ENCODE measurements around the gene BIRC3.
A peak's percentile ranks its signal among the peaks of the same experiment; 100 is the strongest.
"Not testable (repeated sequence)": the region's sequence is repeated elsewhere in the genome, so short reads cannot be mapped to it uniquely, and the experiment has no call there.

BIRC3 gene

DNA sequence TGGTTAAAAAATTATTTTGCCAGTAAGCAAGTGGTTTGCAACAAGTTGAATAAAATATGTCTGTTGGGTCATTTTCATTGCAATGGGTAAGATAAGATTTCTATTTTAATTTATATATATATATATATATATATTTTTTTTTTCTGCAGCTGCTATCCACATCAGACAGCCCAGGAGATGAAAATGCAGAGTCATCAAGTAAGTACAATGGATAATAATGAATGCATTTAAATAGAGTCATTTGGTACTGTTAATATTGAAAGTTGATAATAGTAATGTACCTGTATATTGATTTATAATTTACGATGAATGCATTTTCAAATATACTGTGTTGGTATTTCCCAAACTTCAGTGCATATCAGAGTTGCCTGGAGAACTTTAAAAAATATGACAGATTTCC lies 11.5 kb downstream of the BIRC3 start:
- H3K36me3 ChIP-seq (ENCODE audit: control insufficient read depth in 2 of 2, insufficient read depth in 2 of 2, low read length in 2 of 2): peaks cover 12 to 39% of the 10 kb centered on the region in 2 donors
- H3K27me3 ChIP-seq (ENCODE audit: control insufficient read depth in 1 of 2, insufficient read depth in 2 of 2, low read length in 2 of 2): no peaks in the 10 kb centered on the region
- H3K27ac ChIP-seq (ENCODE audit: low read length): no peak overlapping the region
- H3K9me3 ChIP-seq (ENCODE audit: control insufficient read depth in 2 of 2, low read length in 2 of 2): no peaks in the 10 kb centered on the region
- no peak overlapping the region for H3K4me3 ChIP-seq (ENCODE audit: low read length in 2 of 2)
- H3K4me1 ChIP-seq (ENCODE audit: control insufficient read depth, insufficient read depth, low read length): no peaks in the 10 kb centered on the region
- no peak overlapping the region for H3K9ac ChIP-seq (ENCODE audit: low read length in 2 of 2)

DNA sequence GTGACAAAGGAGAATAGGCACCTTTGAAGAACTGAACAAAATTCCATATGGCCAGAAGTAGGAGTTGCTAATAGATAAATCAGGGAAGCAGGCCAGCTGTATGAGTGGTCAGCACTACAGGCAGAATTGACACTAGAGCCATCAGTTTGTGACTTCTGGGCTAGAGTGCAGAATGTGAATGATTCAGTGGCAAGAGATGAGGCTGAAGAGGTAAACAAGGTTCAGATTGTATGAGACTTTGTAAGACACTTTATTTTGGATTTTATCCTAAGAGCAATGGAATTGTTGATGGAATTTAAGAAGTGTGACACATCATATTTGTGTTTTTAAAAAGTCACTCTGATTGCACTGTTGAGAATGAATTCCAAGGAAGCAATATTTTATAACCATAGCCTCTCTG lies 12.9 kb downstream of the BIRC3 start:
- Histone ChIP-seq H3K27ac (ENCODE audit: low read length) (no peak overlapping the region), H3K36me3 (ENCODE audit: control insufficient read depth in 2 of 2, insufficient read depth in 2 of 2, low read length in 2 of 2) (peaks cover 12 to 39% of the 10 kb centered on the region in 2 donors)

DNA sequence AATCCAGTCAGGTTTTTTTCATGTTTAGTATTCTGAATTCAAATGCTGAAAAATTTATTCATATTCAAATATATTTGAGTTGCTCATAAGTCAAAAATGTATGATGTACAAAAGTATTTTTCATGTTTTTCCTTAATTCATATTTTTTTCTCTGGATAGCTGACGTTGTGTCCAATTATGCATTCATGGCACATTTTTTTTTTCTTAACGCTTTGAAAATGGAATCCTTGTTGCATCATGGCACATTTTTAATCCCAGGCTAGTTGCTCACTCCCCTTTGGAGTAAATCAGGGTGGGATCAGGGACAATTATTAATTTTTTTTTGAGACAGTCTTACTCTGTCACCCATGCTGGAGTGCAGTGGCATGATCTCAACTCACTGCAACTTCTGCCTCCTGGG lies 14.1 kb downstream of the BIRC3 start:
- H3K27ac ChIP-seq (ENCODE audit: low read length): no peak overlapping the region
- no peaks in the 10 kb centered on the region for H3K9me3 ChIP-seq (ENCODE audit: control insufficient read depth in 2 of 2, low read length in 2 of 2)
- H3K36me3 ChIP-seq (ENCODE audit: control insufficient read depth in 2 of 2, insufficient read depth in 2 of 2, low read length in 2 of 2): peaks cover 12 to 35% of the 10 kb centered on the region in 2 donors
- no peaks in the 10 kb centered on the region for H3K27me3 ChIP-seq (ENCODE audit: control insufficient read depth in 1 of 2, insufficient read depth in 2 of 2, low read length in 2 of 2)
- H3K4me1 ChIP-seq (ENCODE audit: control insufficient read depth, insufficient read depth, low read length): no peaks in the 10 kb centered on the region
- H3K4me3 ChIP-seq (ENCODE audit: low read length in 2 of 2): no peak overlapping the region
- H3K9ac ChIP-seq (ENCODE audit: low read length in 2 of 2): no peak overlapping the region

More for the DNA sequence above, 12.9 kb downstream of the BIRC3 start:
- Histone ChIP-seq H3K4me1 (ENCODE audit: control insufficient read depth, insufficient read depth, low read length) (no peaks in the 10 kb centered on the region), H3K9ac (ENCODE audit: low read length in 2 of 2) (no peak overlapping the region), H3K27me3 (ENCODE audit: control insufficient read depth in 1 of 2, insufficient read depth in 2 of 2, low read length in 2 of 2) (no peaks in the 10 kb centered on the region), H3K4me3 (ENCODE audit: low read length in 2 of 2) (no peak overlapping the region), H3K9me3 (ENCODE audit: control insufficient read depth in 2 of 2, low read length in 2 of 2) (no peaks in the 10 kb centered on the region)

DNA sequence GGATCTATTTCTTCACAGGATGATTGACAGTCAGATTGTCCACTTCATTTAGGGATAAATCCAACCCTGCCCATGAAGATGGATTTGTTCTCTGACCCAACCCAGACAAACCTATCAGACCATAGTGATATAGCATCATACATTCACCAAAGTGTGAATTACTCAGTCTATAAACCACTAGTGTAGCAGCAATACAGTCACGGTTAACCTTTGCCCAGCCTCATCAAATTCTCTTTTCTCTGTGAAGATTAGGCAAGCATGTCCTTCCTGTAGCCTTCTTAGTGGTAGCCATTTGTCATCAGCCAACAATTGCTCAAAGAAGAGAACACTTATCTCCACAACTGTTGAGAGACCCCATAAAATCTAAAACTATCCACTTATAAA lies 15.3 kb downstream of the BIRC3 start:
- H3K9ac ChIP-seq (ENCODE audit: low read length in 2 of 2): no peak overlapping the region
- no peak overlapping the region for H3K4me3 ChIP-seq (ENCODE audit: low read length in 2 of 2)
- no peaks in the 10 kb centered on the region for H3K27me3 ChIP-seq (ENCODE audit: control insufficient read depth in 1 of 2, insufficient read depth in 2 of 2, low read length in 2 of 2)
- no peaks in the 10 kb centered on the region for H3K4me1 ChIP-seq (ENCODE audit: control insufficient read depth, insufficient read depth, low read length)
- no peak overlapping the region for H3K27ac ChIP-seq (ENCODE audit: low read length)
- peaks cover 15 to 33% of the 10 kb centered on the region in 2 donors for H3K36me3 ChIP-seq (ENCODE audit: control insufficient read depth in 2 of 2, insufficient read depth in 2 of 2, low read length in 2 of 2)
- no peaks in the 10 kb centered on the region for H3K9me3 ChIP-seq (ENCODE audit: control insufficient read depth in 2 of 2, low read length in 2 of 2)

DNA sequence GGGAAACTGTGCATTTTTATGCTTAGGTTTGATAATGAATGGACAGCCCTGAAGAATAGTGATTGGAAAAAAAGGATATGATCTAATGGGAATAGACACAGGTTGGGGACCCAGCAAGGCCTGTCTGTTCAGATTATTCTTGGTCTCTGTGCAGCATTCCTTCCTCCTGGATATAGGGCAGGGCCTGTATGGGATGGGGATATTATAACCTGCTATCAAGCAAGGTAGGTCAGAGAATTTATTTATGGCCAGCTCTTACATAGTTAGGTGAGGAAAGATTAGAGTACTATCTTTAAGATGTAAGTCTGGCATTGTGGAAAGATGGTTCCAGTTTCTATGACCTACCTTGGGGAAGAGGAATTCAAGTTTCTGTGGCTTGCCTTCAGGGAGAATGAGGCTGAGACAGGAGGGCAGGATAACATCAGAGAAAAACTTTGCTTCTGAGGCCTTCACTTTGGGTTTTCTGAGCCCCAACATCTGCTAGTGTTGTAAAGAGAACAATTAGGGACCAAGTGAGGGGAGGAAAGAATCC lies 21.3 kb downstream of the BIRC3 start:
- Histone ChIP-seq H3K9me3 (ENCODE audit: control insufficient read depth in 2 of 2, low read length in 2 of 2) (no peaks in the 10 kb centered on the region), H3K36me3 (ENCODE audit: control insufficient read depth in 2 of 2, insufficient read depth in 2 of 2, low read length in 2 of 2) (peaks cover 3% of the 10 kb centered on the region in 2 donors), H3K27ac (ENCODE audit: low read length) (no peak overlapping the region), H3K4me3 (ENCODE audit: low read length in 2 of 2) (no peak overlapping the region), H3K9ac (ENCODE audit: low read length in 2 of 2) (no peak overlapping the region), H3K27me3 (ENCODE audit: control insufficient read depth in 1 of 2, insufficient read depth in 2 of 2, low read length in 2 of 2) (no peaks in the 10 kb centered on the region), H3K4me1 (ENCODE audit: control insufficient read depth, insufficient read depth, low read length) (no peaks in the 10 kb centered on the region)

DNA sequence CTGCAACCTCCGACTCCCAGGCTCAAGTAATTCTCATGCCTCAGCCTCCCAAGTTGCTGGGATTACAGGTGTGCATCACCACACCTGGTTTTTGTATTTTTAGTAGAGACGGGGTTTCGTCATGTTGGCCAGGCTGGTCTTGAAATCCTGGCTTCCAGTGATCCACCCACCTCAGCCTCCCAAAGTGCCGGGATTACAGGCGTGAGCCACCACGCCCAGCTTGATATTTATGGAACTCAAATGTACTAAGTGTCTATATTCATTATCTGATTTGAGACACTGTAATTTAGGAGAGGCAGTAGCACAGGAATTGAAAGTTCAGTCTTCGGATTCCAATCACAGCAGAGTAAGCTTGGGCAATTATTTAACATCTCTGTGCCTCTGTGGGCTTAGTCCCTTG lies 24.0 kb downstream of the BIRC3 start:
- H3K4me1 ChIP-seq (ENCODE audit: control insufficient read depth, insufficient read depth, low read length); H3K27me3 ChIP-seq (ENCODE audit: control insufficient read depth in 1 of 2, insufficient read depth in 2 of 2, low read length in 2 of 2); H3K27ac ChIP-seq (ENCODE audit: low read length); H3K9me3 ChIP-seq (ENCODE audit: control insufficient read depth in 2 of 2, low read length in 2 of 2); H3K4me3 ChIP-seq (ENCODE audit: low read length in 2 of 2); H3K36me3 ChIP-seq (ENCODE audit: control insufficient read depth in 2 of 2, insufficient read depth in 2 of 2, low read length in 2 of 2); H3K9ac ChIP-seq (ENCODE audit: low read length in 2 of 2): not testable (repeated sequence)

DNA sequence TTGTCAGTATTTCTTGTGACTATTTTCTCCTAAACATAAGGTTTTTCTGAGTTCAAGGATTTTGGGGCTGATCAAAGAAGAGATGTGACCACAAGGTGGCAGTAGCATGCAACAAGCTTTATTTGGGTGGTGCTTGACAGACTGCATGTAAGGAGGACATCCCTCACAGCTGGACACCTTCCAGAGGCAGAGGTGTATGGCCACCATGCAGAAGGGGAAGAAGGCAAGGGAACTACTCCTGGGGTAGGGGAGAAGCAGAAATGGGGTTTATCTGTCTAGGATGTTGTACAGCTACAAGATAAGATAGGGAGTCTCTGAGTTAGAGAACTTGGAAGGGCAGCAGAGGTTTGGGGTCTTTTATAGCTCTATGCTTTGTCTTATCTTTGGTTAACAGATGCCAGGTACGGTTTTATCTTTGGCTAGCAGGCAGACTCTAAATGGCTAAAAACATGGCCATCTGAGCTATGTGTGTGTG lies 24.6 kb downstream of the BIRC3 start:
- Histone ChIP-seq H3K4me3 (ENCODE audit: low read length in 2 of 2) (no peak overlapping the region), H3K36me3 (ENCODE audit: control insufficient read depth in 2 of 2, insufficient read depth in 2 of 2, low read length in 2 of 2) (peaks cover 0 to 3% of the 10 kb centered on the region in 2 donors), H3K27me3 (ENCODE audit: control insufficient read depth in 1 of 2, insufficient read depth in 2 of 2, low read length in 2 of 2) (no peaks in the 10 kb centered on the region), H3K9me3 (ENCODE audit: control insufficient read depth in 2 of 2, low read length in 2 of 2) (no peaks in the 10 kb centered on the region), H3K9ac (ENCODE audit: low read length in 2 of 2) (no peak overlapping the region), H3K27ac (ENCODE audit: low read length) (no peak overlapping the region), H3K4me1 (ENCODE audit: control insufficient read depth, insufficient read depth, low read length) (peaks cover 4% of the 10 kb centered on the region)

DNA sequence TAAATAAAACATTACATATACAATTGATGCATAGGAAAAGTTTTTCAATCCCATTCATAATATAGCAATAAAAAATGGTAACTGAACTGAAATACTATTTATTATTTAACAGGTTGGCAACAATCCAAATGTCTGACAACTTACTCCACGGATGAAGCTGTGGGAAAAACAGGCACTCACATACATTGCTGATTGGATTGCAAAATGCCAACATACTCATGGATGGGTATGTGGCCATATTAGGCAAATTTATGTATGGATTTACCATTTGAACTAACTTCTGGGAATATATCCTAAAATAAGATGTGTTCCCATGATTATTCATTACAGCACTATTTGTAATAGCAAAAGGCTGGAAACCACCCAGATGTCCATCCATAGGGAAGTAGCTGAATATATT lies 26.5 kb downstream of the BIRC3 start:
- Histone ChIP-seq H3K9me3 (ENCODE audit: control insufficient read depth in 2 of 2, low read length in 2 of 2) (no peaks in the 10 kb centered on the region), H3K27ac (ENCODE audit: low read length) (no peak overlapping the region), H3K4me1 (ENCODE audit: control insufficient read depth, insufficient read depth, low read length) (peaks cover 4% of the 10 kb centered on the region), H3K4me3 (ENCODE audit: low read length in 2 of 2) (no peak overlapping the region), H3K27me3 (ENCODE audit: control insufficient read depth in 1 of 2, insufficient read depth in 2 of 2, low read length in 2 of 2) (no peaks in the 10 kb centered on the region), H3K36me3 (ENCODE audit: control insufficient read depth in 2 of 2, insufficient read depth in 2 of 2, low read length in 2 of 2) (no peaks in the 10 kb centered on the region), H3K9ac (ENCODE audit: low read length in 2 of 2) (no peak overlapping the region)

DNA sequence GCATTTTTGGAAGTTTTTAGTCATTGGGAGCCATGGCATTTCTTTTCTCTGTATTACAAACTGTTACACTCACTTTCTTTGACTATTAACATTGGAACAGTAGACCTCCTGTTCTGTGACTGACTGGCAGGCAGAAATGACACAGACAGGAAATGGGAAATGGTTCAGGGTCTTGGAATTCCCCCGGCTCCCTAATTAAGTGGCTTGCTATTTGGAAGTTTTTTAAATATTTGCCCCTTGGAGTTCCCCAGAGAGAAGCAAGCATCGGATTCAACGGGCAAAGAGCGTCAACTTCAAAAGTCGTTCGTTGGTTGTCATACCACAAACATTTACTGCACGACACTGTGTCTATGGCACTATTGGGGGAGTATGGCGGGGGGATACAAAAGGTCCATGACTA lies 28.6 kb downstream of the BIRC3 start:
- no peaks in the 10 kb centered on the region for H3K27me3 ChIP-seq (ENCODE audit: control insufficient read depth in 1 of 2, insufficient read depth in 2 of 2, low read length in 2 of 2)
- H3K27ac ChIP-seq (ENCODE audit: low read length): peak overlapping the region; percentile 94
- H3K36me3 ChIP-seq (ENCODE audit: control insufficient read depth in 2 of 2, insufficient read depth in 2 of 2, low read length in 2 of 2): peaks cover 0 to 6% of the 10 kb centered on the region in 2 donors
- H3K9ac ChIP-seq (ENCODE audit: low read length in 2 of 2): peak overlapping the region in 1 of 2 donors; percentile 96
- H3K4me1 ChIP-seq (ENCODE audit: control insufficient read depth, insufficient read depth, low read length): peaks cover 10% of the 10 kb centered on the region
- peak overlapping the region; percentile 93 to 94 for H3K4me3 ChIP-seq (ENCODE audit: low read length in 2 of 2)
- no peaks in the 10 kb centered on the region for H3K9me3 ChIP-seq (ENCODE audit: control insufficient read depth in 2 of 2, low read length in 2 of 2)

DNA sequence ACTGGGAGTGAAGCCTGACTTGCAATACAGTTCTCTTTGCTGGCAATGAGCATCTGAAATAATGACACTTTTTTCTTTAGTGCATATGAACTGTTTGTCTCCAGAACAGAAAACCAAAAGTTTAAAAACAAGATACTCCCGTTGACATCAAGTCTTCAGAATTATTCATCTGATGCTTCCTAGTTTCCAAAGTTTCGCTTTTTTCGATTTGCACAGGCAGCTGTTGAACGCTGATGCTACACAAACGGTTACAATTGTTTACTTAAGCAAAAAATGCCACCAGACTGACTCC lies 29.1 kb downstream of the BIRC3 start:
- Histone ChIP-seq H3K9me3 (ENCODE audit: control insufficient read depth in 2 of 2, low read length in 2 of 2) (no peaks in the 10 kb centered on the region), H3K4me3 (ENCODE audit: low read length in 2 of 2) (peak overlapping the region; percentile 93 to 94), H3K9ac (ENCODE audit: low read length in 2 of 2) (peak overlapping the region; percentile 96 to 98), H3K27me3 (ENCODE audit: control insufficient read depth in 1 of 2, insufficient read depth in 2 of 2, low read length in 2 of 2) (no peaks in the 10 kb centered on the region), H3K36me3 (ENCODE audit: control insufficient read depth in 2 of 2, insufficient read depth in 2 of 2, low read length in 2 of 2) (peaks cover 0 to 6% of the 10 kb centered on the region in 2 donors), H3K27ac (ENCODE audit: low read length) (peak overlapping the region; percentile 94), H3K4me1 (ENCODE audit: control insufficient read depth, insufficient read depth, low read length) (peaks cover 10% of the 10 kb centered on the region)

DNA sequence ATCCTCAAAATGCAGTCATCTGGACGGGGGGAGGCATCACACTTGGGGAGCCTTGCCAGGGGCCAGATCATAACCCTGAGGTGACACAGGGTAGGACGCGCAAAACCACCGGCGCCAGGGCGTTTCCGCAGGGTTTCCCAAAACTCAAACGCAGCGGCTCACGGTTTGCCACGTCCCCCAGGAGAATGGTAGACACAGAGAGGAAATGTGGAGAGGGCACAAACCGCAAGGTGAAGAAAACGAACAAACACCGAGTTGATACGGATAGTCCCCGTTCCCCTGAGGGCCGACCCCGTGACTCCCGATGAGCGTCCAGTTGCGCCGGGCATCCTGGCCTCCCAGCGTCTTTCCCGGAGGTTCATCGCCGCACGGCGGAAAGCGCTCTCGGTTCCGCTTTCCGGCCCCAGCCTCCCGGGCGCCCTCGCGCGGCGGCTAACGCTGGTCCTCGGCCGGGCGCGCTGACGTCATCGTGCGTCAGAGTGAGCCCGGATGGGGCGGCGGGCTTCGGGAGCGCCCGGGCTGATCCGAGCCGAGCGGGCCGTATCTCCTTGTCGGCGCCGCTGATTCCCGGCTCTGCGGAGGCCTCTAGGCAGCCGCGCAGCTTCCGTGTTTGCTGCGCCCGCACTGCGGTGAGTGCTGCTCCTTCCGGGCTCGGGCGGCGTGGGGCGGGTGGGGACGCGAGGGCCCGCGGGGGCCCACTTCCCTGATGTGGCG lies 29.6 kb downstream of the BIRC3 start, which contains the start of gene BIRC2:
Gene BIRC2 (plus strand): TSS at position 467 of the 714 bp plus-strand sequence. CDS start 2,641 bp downstream, outside the sequence.
- Histone ChIP-seq H3K4me1 (ENCODE audit: control insufficient read depth, insufficient read depth, low read length) (peaks cover 10% of the 10 kb centered on the region), H3K9me3 (ENCODE audit: control insufficient read depth in 2 of 2, low read length in 2 of 2) (no peaks in the 10 kb centered on the region), H3K4me3 (ENCODE audit: low read length in 2 of 2) (peak within 1 kb of the TSS; percentile 93 to 94), H3K27ac (ENCODE audit: low read length) (peak within 1 kb of the TSS; percentile 94), H3K9ac (ENCODE audit: low read length in 2 of 2) (peak within 1 kb of the TSS; percentile 96 to 98), H3K27me3 (ENCODE audit: control insufficient read depth in 1 of 2, insufficient read depth in 2 of 2, low read length in 2 of 2) (no peaks in the 10 kb centered on the region), H3K36me3 (ENCODE audit: control insufficient read depth in 2 of 2, insufficient read depth in 2 of 2, low read length in 2 of 2) (peaks cover 2 to 6% of the 10 kb centered on the region in 2 donors)
